ENCODE results near the gene TBC1D22A.

TBC1D22A gene

GRCh38 chr22:46835288-46835687 lies 72.8 kb downstream of the TBC1D22A start:
- no peak for DNase-seq (ENCODE audit: low spot score)
- no peak overlapping the region for H3K27ac Mint-ChIP-seq
- peaks cover 55% of the 10 kb centered on the region for H3K9me3 Mint-ChIP-seq
- H3K36me3 Mint-ChIP-seq (ENCODE audit: low read depth), result peaks cover 46% of the 10 kb centered on the region
- H3K4me3 Mint-ChIP-seq, result no peak overlapping the region
- no peaks in the 10 kb centered on the region for H3K27me3 Mint-ChIP-seq (ENCODE audit: low read depth)
- H3K4me1 Mint-ChIP-seq (ENCODE audit: low read depth), result no peaks in the 10 kb centered on the region

- Mint-ChIP-seq H3K9me3 (peaks cover 53% of the 10 kb centered on the region), H3K4me3 (no peak overlapping the region), H3K27me3 (ENCODE audit: low read depth) (no peaks in the 10 kb centered on the region), H3K4me1 (ENCODE audit: low read depth) (no peaks in the 10 kb centered on the region), H3K36me3 (ENCODE audit: low read depth) (peaks cover 43% of the 10 kb centered on the region), H3K27ac (no peak overlapping the region)
- no peak for DNase-seq (ENCODE audit: low spot score)
Observed at GRCh38 chr22:46835693-46836092, 73.2 kb downstream of the TBC1D22A start.

GRCh38 chr22:46841522-46841921 lies 79.1 kb downstream of the TBC1D22A start:
- H3K9me3 Mint-ChIP-seq, result peaks cover 10% of the 10 kb centered on the region
- H3K4me3 Mint-ChIP-seq, result no peak overlapping the region
- peaks cover 4% of the 10 kb centered on the region for H3K4me1 Mint-ChIP-seq (ENCODE audit: low read depth)
- H3K36me3 Mint-ChIP-seq (ENCODE audit: low read depth), result peaks cover 3% of the 10 kb centered on the region
- no peaks in the 10 kb centered on the region for H3K27me3 Mint-ChIP-seq (ENCODE audit: low read depth)
- H3K27ac Mint-ChIP-seq, result no peak overlapping the region
- no peak for DNase-seq (ENCODE audit: low spot score)

GRCh38 chr22:46842606-46843005 lies 80.2 kb downstream of the TBC1D22A start:
- H3K27me3 Mint-ChIP-seq (ENCODE audit: low read depth), result no peaks in the 10 kb centered on the region
- no peak overlapping the region for H3K27ac Mint-ChIP-seq
- no peak for DNase-seq (ENCODE audit: low spot score)
- peaks cover 4% of the 10 kb centered on the region for H3K36me3 Mint-ChIP-seq (ENCODE audit: low read depth)
- peaks cover 6% of the 10 kb centered on the region for H3K4me1 Mint-ChIP-seq (ENCODE audit: low read depth)
- H3K9me3 Mint-ChIP-seq, result no peaks in the 10 kb centered on the region
- no peak overlapping the region for H3K4me3 Mint-ChIP-seq

GRCh38 chr22:46843821-46844255 lies 81.4 kb downstream of the TBC1D22A start:
- H3K4me3 Mint-ChIP-seq, result no peak overlapping the region
- H3K36me3 Mint-ChIP-seq (ENCODE audit: low read depth), result peaks cover 4% of the 10 kb centered on the region
- H3K27ac Mint-ChIP-seq, result no peak overlapping the region
- DNase-seq (ENCODE audit: low spot score), result no peak
- H3K4me1 Mint-ChIP-seq (ENCODE audit: low read depth), result peaks cover 6% of the 10 kb centered on the region
- no peaks in the 10 kb centered on the region for H3K27me3 Mint-ChIP-seq (ENCODE audit: low read depth)
- no peaks in the 10 kb centered on the region for H3K9me3 Mint-ChIP-seq

- no peak for DNase-seq (ENCODE audit: low spot score)
- Mint-ChIP-seq H3K4me1 (ENCODE audit: low read depth) (peaks cover 6% of the 10 kb centered on the region), H3K36me3 (ENCODE audit: low read depth) (peaks cover 6% of the 10 kb centered on the region), H3K27ac (no peak overlapping the region), H3K27me3 (ENCODE audit: low read depth) (no peaks in the 10 kb centered on the region), H3K9me3 (no peaks in the 10 kb centered on the region), H3K4me3 (no peak overlapping the region)
Observed at GRCh38 chr22:46844606-46845210, 82.3 kb downstream of the TBC1D22A start.

- Mint-ChIP-seq H3K4me3 (no peak overlapping the region), H3K27ac (no peak overlapping the region), H3K9me3 (no peaks in the 10 kb centered on the region), H3K27me3 (ENCODE audit: low read depth) (no peaks in the 10 kb centered on the region), H3K36me3 (ENCODE audit: low read depth) (peaks cover 11% of the 10 kb centered on the region), H3K4me1 (ENCODE audit: low read depth) (peaks cover 6% of the 10 kb centered on the region)
- no peak for DNase-seq (ENCODE audit: low spot score)
Observed at GRCh38 chr22:46845296-46846149, 83.1 kb downstream of the TBC1D22A start.

GRCh38 chr22:46846150-46846831 lies 83.8 kb downstream of the TBC1D22A start:
- no peak overlapping the region for H3K27ac Mint-ChIP-seq
- H3K36me3 Mint-ChIP-seq (ENCODE audit: low read depth), result peaks cover 15% of the 10 kb centered on the region
- no peaks in the 10 kb centered on the region for H3K27me3 Mint-ChIP-seq (ENCODE audit: low read depth)
- H3K9me3 Mint-ChIP-seq, result no peaks in the 10 kb centered on the region
- DNase-seq (ENCODE audit: low spot score), result no peak
- peaks cover 6% of the 10 kb centered on the region for H3K4me1 Mint-ChIP-seq (ENCODE audit: low read depth)
- H3K4me3 Mint-ChIP-seq, result no peak overlapping the region

GRCh38 chr22:46846832-46847355 lies 84.4 kb downstream of the TBC1D22A start:
- Mint-ChIP-seq H3K4me3 (no peak overlapping the region), H3K4me1 (ENCODE audit: low read depth) (peaks cover 6% of the 10 kb centered on the region), H3K27me3 (ENCODE audit: low read depth) (no peaks in the 10 kb centered on the region), H3K9me3 (no peaks in the 10 kb centered on the region), H3K27ac (no peak overlapping the region), H3K36me3 (ENCODE audit: low read depth) (peaks cover 18% of the 10 kb centered on the region)
- DNase-seq (ENCODE audit: low spot score), result no peak

- no peaks in the 10 kb centered on the region for H3K9me3 Mint-ChIP-seq
- H3K4me3 Mint-ChIP-seq, result no peak overlapping the region
- no peaks in the 10 kb centered on the region for H3K27me3 Mint-ChIP-seq (ENCODE audit: low read depth)
- H3K36me3 Mint-ChIP-seq (ENCODE audit: low read depth), result peaks cover 18% of the 10 kb centered on the region
- DNase-seq (ENCODE audit: low spot score), result no peak
- no peak overlapping the region for H3K27ac Mint-ChIP-seq
- peaks cover 6% of the 10 kb centered on the region for H3K4me1 Mint-ChIP-seq (ENCODE audit: low read depth)
Observed at GRCh38 chr22:46848197-46848596, 85.7 kb downstream of the TBC1D22A start.

- Mint-ChIP-seq H3K27ac (no peak overlapping the region), H3K27me3 (ENCODE audit: low read depth) (no peaks in the 10 kb centered on the region), H3K36me3 (ENCODE audit: low read depth) (peaks cover 20% of the 10 kb centered on the region), H3K9me3 (no peaks in the 10 kb centered on the region), H3K4me1 (ENCODE audit: low read depth) (peaks cover 8% of the 10 kb centered on the region), H3K4me3 (no peak overlapping the region)
- no peak for DNase-seq (ENCODE audit: low spot score)
Observed at GRCh38 chr22:46849101-46849500, 86.7 kb downstream of the TBC1D22A start.

GRCh38 chr22:46849951-46850350 lies 87.5 kb downstream of the TBC1D22A start:
- Mint-ChIP-seq H3K9me3 (no peaks in the 10 kb centered on the region), H3K4me3 (no peak overlapping the region), H3K27me3 (ENCODE audit: low read depth) (no peaks in the 10 kb centered on the region), H3K27ac (no peak overlapping the region), H3K4me1 (ENCODE audit: low read depth) (peaks cover 12% of the 10 kb centered on the region), H3K36me3 (ENCODE audit: low read depth) (peaks cover 26% of the 10 kb centered on the region)
- no peak for DNase-seq (ENCODE audit: low spot score)

- DNase-seq (ENCODE audit: low spot score), result no peak
- Mint-ChIP-seq H3K27ac (no peak overlapping the region), H3K36me3 (ENCODE audit: low read depth) (peaks cover 26% of the 10 kb centered on the region), H3K4me3 (no peak overlapping the region), H3K4me1 (ENCODE audit: low read depth) (peaks cover 8% of the 10 kb centered on the region), H3K9me3 (no peaks in the 10 kb centered on the region), H3K27me3 (ENCODE audit: low read depth) (no peaks in the 10 kb centered on the region)
Observed at GRCh38 chr22:46851311-46851710, 88.9 kb downstream of the TBC1D22A start.

GRCh38 chr22:46851941-46852340 lies 89.5 kb downstream of the TBC1D22A start:
- Mint-ChIP-seq H3K36me3 (ENCODE audit: low read depth) (peaks cover 22% of the 10 kb centered on the region), H3K27me3 (ENCODE audit: low read depth) (no peaks in the 10 kb centered on the region), H3K27ac (no peak overlapping the region), H3K4me1 (ENCODE audit: low read depth) (peaks cover 8% of the 10 kb centered on the region), H3K4me3 (no peak overlapping the region), H3K9me3 (no peaks in the 10 kb centered on the region)
- no peak for DNase-seq (ENCODE audit: low spot score)
